Tongue (tissue), 2 donors: ENCODE results near the gene SPPL3. TPM values are rescaled to one million over a fixed set of nuclear protein-coding genes. Genes with fewer than 3 reads are reported as not detected.
A peak's percentile ranks its signal among the peaks of the same experiment; 100 is the strongest.

Experiments used
- DNase-seq: peaks from one replicate; pipeline ENCODE4 v3.0.0-alpha.2; 2015
- total RNA-seq: library from RNA; depleted of rRNA; stranded (reverse); fragments of >200 nt; gene quantifications from one replicate; pipeline ENCODE4 v1.2.3, GENCODE V29; 2014

SPPL3 gene
- total RNA-seq, 1 donor from 2014 or later: 15.9 TPM

- no peak for DNase-seq
Measured at GRCh38 chr12:120874547-120875245, 29.5 kb downstream of the SPPL3 start.

- no peak for DNase-seq
Measured at GRCh38 chr12:120873226-120873625, 30.9 kb downstream of the SPPL3 start.

- no peak for DNase-seq
Measured at GRCh38 chr12:120872487-120872886, 31.7 kb downstream of the SPPL3 start.

- no peak for DNase-seq
Measured at GRCh38 chr12:120870415-120870814, 33.7 kb downstream of the SPPL3 start.

- no peak for DNase-seq
Measured at GRCh38 chr12:120869376-120869775, 34.8 kb downstream of the SPPL3 start.

GRCh38 chr12:120866108-120866507 lies 38.0 kb downstream of the SPPL3 start:
- no peak for DNase-seq

GRCh38 chr12:120865098-120865497 lies 39.1 kb downstream of the SPPL3 start:
- DNase-seq: no peak

- no peak for DNase-seq
Measured at GRCh38 chr12:120862664-120863063, 41.5 kb downstream of the SPPL3 start.

- no peak for DNase-seq
Measured at GRCh38 chr12:120861074-120861795, 42.9 kb downstream of the SPPL3 start.

- DNase-seq: no peak
Measured at GRCh38 chr12:120858306-120859088, 45.7 kb downstream of the SPPL3 start.

- no peak for DNase-seq
Measured at GRCh38 chr12:120856980-120857379, 47.2 kb downstream of the SPPL3 start.

GRCh38 chr12:120855823-120856588 lies 48.2 kb downstream of the SPPL3 start:
- no peak for DNase-seq

GRCh38 chr12:120854804-120855203 lies 49.4 kb downstream of the SPPL3 start:
- no peak for DNase-seq

GRCh38 chr12:120853188-120853587 lies 51.0 kb downstream of the SPPL3 start:
- DNase-seq: no peak

GRCh38 chr12:120851944-120852343 lies 52.2 kb downstream of the SPPL3 start:
- DNase-seq: no peak

- DNase-seq: no peak
Measured at GRCh38 chr12:120851444-120851843, 52.7 kb downstream of the SPPL3 start.

- peak; percentile 46 for DNase-seq
Measured at GRCh38 chr12:120849765-120850164, 54.4 kb downstream of the SPPL3 start.

GRCh38 chr12:120847814-120848213 lies 56.3 kb downstream of the SPPL3 start:
- DNase-seq: no peak

- DNase-seq: no peak
Measured at GRCh38 chr12:120847392-120847791, 56.8 kb downstream of the SPPL3 start.

- no peak for DNase-seq
Measured at GRCh38 chr12:120846721-120847120, 57.4 kb downstream of the SPPL3 start.

GRCh38 chr12:120845696-120846095 lies 58.5 kb downstream of the SPPL3 start:
- DNase-seq: no peak

- no peak for DNase-seq
Measured at GRCh38 chr12:120844768-120845449, 59.2 kb downstream of the SPPL3 start.
